ENCODE measurements around the gene SRRM4. TPM values are rescaled to one million over a fixed set of nuclear protein-coding genes. Genes with fewer than 3 reads are reported as not detected.

SRRM4 gene
- polyA plus RNA-seq, 3 donors = not detected

DNA sequence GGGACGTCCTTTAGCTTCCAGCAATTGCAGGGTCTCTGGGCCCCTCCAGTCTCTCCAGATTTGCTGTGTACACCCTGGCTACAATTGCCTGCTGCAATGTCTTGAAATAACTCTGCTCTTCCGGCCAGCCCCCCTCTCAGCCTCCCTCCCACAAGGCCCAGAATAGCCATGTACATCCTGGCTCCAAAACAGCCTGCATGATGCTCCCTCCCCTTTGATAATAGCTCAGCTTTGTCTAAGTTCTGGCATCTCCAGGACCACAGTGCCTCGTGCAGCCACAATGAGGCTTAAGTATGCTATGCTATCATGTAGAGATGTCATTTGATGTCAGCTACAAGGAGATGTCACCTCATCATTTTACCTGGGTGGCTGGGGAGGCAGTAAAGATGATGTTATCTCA, 74.6 kb downstream of the SRRM4 start:
- H3K4me1 Mint-ChIP-seq = no peaks in the 10 kb centered on the region
- H3K4me3 Mint-ChIP-seq = no peak overlapping the region
- no peaks in the 10 kb centered on the region for H3K36me3 Mint-ChIP-seq
- Histone ChIP-seq H2AFZ (ENCODE audit: insufficient read depth, low read depth, low read length, poor library complexity, severe bottlenecking) (no peak overlapping the region), H3K27me3 (ENCODE audit: control insufficient read depth in 2 of 2, insufficient read depth in 2 of 2, low read length in 2 of 2) (no peaks in the 10 kb centered on the region), H3K4me3 (replicated peaks in 1 of 3; ENCODE audit: low read depth in 2 of 3, low read length in 3 of 3) (no peak overlapping the region), H3K9me3 (replicated peaks in 1 of 2; ENCODE audit: control insufficient read depth in 1 of 2, insufficient read depth in 1 of 2, low read length in 2 of 2) (no peaks in the 10 kb centered on the region), H3K9ac (ENCODE audit: insufficient read depth, low read length, poor library complexity, severe bottlenecking) (no peak overlapping the region), H3K4me2 (replicated peaks; ENCODE audit: extremely low read depth, low read length, poor library complexity, severe bottlenecking) (no peak overlapping the region), H3K79me2 (ENCODE audit: insufficient read depth, low read length) (no peaks in the 10 kb centered on the region), H3K27ac (ENCODE audit: low read depth in 1 of 2, low read length in 2 of 2) (no peak overlapping the region), H3K36me3 (replicated peaks in 1 of 2; ENCODE audit: control insufficient read depth in 1 of 2, insufficient read depth in 2 of 2, low read length in 2 of 2) (no peaks in the 10 kb centered on the region), H3K4me1 (ENCODE audit: control insufficient read depth in 1 of 2, insufficient read depth in 2 of 2, low read length in 2 of 2) (no peaks in the 10 kb centered on the region), H4K20me1 (ENCODE audit: insufficient read depth, low read length) (no peaks in the 10 kb centered on the region)
- peaks cover 0 to 1% (median 0%) of the 10 kb centered on the region in 3 donors for H3K27me3 Mint-ChIP-seq (ENCODE audit: low read depth in 3 of 3)
- peaks cover 0 to 2% (median 0%) of the 10 kb centered on the region in 7 donors for H3K9me3 Mint-ChIP-seq
- intact Hi-C loops (cut with micrococcal nuclease) = no loop called here
- TF ChIP-seq, protein P1, sequence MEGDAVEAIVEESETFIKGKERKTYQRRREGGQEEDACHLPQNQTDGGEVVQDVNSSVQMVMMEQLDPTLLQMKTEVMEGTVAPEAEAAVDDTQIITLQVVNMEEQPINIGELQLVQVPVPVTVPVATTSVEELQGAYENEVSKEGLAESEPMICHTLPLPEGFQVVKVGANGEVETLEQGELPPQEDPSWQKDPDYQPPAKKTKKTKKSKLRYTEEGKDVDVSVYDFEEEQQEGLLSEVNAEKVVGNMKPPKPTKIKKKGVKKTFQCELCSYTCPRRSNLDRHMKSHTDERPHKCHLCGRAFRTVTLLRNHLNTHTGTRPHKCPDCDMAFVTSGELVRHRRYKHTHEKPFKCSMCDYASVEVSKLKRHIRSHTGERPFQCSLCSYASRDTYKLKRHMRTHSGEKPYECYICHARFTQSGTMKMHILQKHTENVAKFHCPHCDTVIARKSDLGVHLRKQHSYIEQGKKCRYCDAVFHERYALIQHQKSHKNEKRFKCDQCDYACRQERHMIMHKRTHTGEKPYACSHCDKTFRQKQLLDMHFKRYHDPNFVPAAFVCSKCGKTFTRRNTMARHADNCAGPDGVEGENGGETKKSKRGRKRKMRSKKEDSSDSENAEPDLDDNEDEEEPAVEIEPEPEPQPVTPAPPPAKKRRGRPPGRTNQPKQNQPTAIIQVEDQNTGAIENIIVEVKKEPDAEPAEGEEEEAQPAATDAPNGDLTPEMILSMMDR (IDR thresholded peaks at IDR 0.05) = no peak
- no peak overlapping the region for H3K27ac Mint-ChIP-seq
- no peak for DNase-seq
- WGBS (ENCODE audit: insufficient coverage) = 33% methylated on average over 2 of the region's 3 CpGs

DNA sequence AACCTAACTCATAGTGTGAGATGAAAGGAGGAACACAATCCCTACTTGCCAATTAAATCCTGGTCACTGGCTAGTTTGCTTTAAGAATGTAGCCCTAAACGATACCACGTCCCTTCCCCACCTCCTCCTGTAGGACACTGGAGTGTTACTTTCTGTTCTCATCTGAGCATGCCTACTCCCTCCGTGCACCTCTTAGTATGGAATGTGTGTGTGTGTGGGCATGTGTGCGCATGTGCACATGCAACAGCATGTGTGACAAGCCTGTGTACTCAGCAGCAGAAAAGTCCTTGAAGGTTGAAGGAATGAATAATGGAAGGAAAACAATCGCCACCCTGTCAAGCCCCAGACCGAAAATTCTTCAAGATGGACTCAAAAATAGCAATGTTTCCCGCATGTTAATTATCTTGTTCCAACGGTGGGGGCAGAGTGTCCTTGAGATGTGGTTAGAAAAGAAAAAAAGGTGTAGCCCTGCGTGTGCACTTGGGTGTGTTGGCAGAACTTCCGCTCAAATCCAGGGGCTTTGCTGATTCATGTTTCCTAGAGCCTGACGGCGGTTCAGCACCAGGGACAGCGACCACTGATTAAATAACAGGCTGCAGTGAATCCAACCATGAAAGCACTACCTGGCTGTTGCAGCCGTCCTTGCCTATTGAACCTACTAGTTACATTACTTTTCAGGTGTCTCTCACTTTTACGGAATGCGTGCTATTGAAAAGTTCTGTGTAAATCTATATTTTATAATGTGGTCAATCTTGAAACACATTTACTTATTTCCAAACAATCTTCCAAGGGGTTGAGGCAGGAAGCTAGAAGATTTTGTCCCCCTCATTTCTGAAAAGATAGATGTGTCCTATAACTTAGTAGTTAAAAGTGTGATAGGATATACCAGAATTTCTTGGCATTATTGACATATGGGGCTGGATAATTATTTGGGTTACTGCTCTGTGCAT, 79.8 kb downstream of the SRRM4 start:
- Histone ChIP-seq H3K9ac (ENCODE audit: insufficient read depth, low read length, poor library complexity, severe bottlenecking) (no peak overlapping the region), H3K27ac (ENCODE audit: low read depth in 1 of 2, low read length in 2 of 2) (no peak overlapping the region), H3K36me3 (replicated peaks in 1 of 2; ENCODE audit: control insufficient read depth in 1 of 2, insufficient read depth in 2 of 2, low read length in 2 of 2) (no peaks in the 10 kb centered on the region), H3K79me2 (ENCODE audit: insufficient read depth, low read length) (no peaks in the 10 kb centered on the region), H3K4me1 (ENCODE audit: control insufficient read depth in 1 of 2, insufficient read depth in 2 of 2, low read length in 2 of 2) (no peaks in the 10 kb centered on the region), H3K4me2 (replicated peaks; ENCODE audit: extremely low read depth, low read length, poor library complexity, severe bottlenecking) (no peak overlapping the region), H2AFZ (ENCODE audit: insufficient read depth, low read depth, low read length, poor library complexity, severe bottlenecking) (no peak overlapping the region), H4K20me1 (ENCODE audit: insufficient read depth, low read length) (no peaks in the 10 kb centered on the region), H3K4me3 (replicated peaks in 1 of 3; ENCODE audit: low read depth in 2 of 3, low read length in 3 of 3) (no peak overlapping the region), H3K9me3 (replicated peaks in 1 of 2; ENCODE audit: control insufficient read depth in 1 of 2, insufficient read depth in 1 of 2, low read length in 2 of 2) (no peaks in the 10 kb centered on the region), H3K27me3 (ENCODE audit: control insufficient read depth in 2 of 2, insufficient read depth in 2 of 2, low read length in 2 of 2) (no peaks in the 10 kb centered on the region)
- DNase-seq = no peak
- WGBS (ENCODE audit: insufficient coverage) = 33% methylated on average over 10 of the region's 16 CpGs
- Mint-ChIP-seq H3K36me3 (no peaks in the 10 kb centered on the region), H3K9me3 (no peaks in the 10 kb centered on the region), H3K27me3 (ENCODE audit: low read depth in 3 of 3) (peaks cover 0 to 2% (median 1%) of the 10 kb centered on the region in 3 donors), H3K4me3 (no peak overlapping the region), H3K4me1 (no peaks in the 10 kb centered on the region), H3K27ac (no peak overlapping the region)
- TF ChIP-seq, protein P1 (IDR thresholded peaks at IDR 0.05) = no peak
- intact Hi-C loops (cut with micrococcal nuclease) = no loop called here
